ENCODE data around the gene ZCCHC3.

DNA sequence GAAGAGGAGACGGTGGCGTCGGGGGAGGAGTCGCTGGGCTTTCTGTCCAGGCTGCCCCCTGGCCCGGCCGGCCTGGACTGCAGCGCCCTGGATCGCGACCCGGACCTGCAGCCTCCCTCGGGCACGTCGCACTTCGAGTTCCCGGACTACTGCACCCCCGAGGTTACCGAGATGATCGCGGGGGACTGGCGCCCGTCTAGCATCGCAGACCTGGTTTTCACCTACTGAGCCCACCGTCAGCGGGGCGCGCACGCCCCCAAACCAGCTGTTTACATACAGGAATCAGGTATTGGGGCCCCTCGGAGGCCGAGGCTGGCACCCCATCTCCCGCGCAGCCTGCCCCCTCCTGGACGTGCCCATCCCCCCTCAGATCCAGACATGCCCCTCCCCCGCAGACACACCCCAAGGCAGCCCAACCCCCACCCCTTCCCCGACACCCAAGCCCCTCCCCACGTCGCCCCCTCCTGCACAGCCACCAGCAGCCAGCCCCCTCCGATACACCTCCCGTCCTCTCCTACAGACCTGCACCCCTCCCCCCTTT is 29.3 kb downstream of the ZCCHC3 start:
- TF ChIP-seq EZH2 (IDR thresholded peaks at IDR 0.05; ENCODE audit: insufficient read depth, poor library complexity, severe bottlenecking) (no peak), EZH2phosphoT487 (IDR thresholded peaks at IDR 0.05; ENCODE audit: insufficient read depth, low read depth) (no peak)
